LoVo (cell line): ENCODE results near the gene TIAL1.
"Not testable (repeated sequence)": the region's sequence is repeated elsewhere in the genome, so short reads cannot be mapped to it uniquely, and the experiment has no call there.

Source experiments
- DNase-seq: peaks from one replicate; pipeline ENCODE4 v3.0.0-alpha.2; 2016; ENCODE audit warnings: low spot score

TIAL1 gene

DNA sequence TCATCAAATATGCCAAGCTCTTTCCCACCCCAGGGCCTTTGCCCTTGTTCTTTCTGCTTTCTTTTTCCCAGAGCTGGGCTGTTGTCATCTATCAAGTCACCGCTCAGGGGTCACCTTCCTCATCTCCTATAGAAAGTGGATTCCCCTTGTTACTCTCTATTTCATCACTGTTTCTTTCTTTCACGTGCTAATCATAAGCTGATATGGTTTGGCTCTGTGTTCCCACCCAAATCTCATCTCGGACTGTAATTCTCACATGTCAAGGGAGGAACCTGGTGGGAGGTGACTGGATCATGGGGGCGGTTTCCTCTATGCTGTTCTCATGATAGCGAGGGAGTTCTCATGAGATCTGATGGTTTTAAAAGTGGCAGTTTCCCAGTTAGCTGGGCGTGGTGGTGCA is 17.0 kb upstream of the TIAL1 start:
- DNase-seq, result no peak

DNA sequence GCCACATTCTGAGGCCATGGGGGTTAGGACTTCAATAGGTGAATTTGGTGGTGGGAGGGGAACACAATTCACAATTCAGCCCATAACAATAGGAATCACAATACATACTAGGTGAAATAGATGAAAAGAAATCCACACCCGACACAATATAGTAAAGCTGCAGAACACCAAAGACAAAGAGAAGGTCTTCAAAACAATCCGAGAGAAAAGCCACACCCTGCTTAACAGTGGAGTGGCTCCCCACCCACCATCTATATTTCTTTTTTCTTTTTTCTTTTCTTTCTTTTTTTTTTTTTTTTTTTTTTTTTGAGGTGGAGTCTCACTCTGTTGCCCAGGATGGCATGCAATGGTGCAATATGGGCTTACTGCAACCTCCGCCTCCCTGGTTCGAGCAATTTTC is 14.7 kb upstream of the TIAL1 start:
- DNase-seq, result no peak

DNA sequence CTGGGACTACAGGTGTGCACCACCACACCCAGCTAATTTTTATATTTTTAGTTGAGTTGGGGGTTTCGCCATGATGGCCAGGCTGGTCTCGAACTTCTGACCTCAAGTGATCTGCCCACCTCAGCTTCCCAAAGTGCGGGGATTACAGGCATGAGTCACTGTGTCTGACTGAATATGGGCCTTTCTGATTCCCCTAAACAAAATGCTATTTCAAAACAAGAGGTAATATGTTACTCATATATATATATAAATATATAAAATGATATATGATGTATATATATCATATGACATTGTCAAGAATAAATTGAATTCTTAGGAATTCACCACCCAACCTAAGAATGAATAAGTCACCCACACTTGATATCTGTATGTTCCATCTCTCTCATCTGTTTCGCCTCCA is 12.8 kb upstream of the TIAL1 start:
- DNase-seq, result no peak

DNA sequence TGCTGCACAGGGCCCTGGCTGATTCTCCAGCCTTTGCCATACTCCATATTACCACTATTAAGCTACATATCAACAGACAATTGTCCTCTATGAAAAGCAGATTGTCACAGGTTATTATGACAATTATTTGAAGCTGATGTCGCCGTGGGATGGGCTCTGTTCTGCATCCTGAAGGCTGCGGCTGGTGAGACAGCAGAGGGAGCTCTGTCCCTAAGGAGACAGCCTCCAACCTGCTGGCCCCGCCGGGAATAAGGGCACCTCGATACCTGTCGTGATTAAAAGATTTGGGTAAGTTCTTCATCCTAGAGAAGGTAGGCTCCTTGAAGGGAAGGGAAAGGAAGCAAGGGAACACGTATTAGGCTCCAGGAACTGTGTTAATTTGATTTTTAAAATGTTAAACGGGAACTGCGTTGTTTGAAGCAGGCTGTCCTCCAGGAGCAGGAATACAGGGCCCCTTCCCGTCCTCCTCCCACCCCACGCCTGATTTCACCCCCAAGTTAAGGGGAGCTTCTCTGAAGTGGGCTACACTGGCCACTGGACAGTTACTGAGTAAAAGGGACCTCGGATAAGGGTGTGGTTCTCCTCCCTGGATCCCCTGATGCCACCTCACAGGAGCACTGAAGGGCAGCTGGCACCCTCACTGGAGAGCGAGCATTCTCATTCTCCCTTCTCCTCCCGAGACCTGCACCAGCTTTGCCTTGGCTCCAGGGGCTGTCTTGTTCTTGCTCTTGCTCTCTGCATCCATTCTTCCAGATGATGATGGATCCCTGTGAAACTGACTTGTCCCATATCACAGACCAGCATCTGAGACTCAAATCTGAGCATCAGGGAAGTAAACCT is 11.8 kb upstream of the TIAL1 start:
- DNase-seq, result peak; percentile 51

DNA sequence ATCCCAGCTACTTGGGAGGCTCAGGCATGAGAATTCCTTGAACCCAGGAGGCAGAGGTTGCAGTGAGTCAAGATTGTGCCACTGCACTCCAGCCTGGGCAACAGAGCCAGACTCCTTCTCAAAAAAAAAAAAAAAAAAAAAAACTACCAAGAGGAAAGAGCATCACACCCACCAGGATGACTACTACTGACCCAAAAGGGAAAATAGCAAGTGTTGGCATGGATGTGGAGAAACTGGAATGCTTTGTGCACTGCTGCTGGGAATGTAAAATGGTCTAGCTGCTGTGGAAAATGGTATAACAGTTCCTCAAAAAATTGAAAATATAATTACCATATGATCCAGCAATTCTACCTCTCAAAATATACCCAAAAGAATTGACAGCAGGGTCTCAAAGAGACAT is 7.7 kb upstream of the TIAL1 start:
- DNase-seq, result no peak

DNA sequence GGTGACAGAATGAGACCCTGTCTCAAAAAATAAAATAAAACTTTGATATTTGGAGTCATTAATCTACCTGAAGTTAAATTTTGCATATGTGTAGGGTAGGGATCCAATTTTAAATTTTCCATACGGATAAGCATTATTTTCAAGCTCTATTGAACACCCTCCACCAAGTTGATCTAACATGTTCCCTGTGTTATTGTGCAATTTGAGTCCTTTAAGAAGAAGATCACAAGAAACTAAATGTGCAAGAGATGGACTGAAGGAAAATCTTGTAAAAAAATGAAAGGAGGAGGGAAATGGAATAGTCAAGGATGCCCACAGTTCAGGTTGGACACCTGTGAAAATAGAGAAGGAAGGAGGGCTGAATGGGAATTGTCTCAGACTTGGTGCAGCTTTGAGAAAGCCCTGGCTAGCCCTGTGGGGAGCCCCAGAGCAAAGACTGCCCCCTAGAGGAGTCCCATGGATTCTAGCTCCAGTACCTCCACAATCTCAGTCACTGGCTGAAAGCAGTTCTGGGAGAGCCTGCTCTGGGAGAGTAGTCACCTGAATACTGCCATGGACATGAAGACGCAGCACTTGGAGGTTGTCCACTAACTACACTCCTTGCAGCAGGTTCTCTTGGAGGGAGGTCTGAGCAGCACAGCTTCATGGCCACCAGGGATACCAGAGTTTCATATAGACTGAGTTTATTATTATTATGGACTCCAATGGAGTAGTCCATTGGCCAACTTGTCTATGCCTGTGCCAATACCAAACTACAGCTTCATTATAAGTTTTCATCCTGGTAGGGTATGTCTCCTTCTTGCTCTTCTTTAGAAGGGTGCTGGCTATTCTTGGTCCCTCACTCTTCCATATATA is 5.7 kb upstream of the TIAL1 start:
- no peak for DNase-seq

DNA sequence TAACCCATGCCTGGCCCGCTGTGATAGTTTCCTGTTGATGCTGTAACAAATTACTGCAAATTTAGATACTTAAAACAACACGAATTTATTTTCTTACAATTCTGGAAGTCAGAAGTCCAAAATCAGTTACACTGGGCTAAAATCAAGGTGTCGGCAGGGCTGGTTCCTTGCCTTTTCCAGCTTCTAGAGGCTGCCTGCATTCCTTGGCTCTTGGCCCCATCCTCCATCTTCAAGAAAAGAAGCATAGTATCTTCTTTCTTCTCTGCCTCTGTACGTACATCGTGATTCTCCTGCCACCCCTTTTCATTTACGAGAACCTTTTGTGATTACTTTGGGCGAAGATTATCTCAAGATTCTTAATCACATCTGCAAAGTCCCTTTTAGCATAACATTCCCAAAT is 1.6 kb upstream of the TIAL1 start:
- no peak for DNase-seq

DNA sequence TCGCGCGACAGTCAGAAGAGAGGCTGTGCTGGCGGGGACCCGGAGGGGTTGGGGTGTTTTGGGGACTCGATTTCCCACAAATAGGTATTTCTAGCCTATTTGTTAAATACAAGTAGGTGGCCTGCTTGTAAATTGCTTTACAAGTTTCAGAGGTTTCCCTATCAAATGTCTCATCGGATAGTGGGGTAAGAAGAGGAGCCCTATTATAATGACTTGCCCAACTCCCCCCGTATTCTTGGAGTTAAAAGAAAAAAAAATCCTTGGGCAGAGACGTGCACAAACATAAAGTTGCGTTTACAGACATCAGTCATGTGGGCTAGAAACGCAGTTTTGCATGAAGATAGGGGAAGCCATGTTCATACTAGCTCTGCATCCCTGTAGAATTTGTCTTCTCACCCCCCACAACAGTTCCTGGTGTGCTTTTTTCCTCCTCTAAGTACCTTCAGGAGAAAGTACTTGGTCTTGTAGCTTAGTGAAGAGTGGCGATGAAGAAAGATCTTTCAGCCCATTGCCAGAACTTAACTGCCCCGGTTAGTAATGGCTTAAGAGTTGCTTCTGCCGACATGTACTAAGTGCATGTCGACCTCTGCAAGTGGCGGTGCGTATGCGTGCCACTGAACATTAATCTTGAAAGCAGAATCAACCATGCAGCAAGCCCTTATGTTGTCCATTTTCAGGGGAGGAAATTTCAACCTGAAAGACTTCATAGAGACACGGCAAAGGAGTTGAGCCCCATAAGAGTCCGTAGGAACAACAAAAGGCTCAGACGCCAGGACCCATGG is 832 bp upstream of the TIAL1 start:
- no peak for DNase-seq

DNA sequence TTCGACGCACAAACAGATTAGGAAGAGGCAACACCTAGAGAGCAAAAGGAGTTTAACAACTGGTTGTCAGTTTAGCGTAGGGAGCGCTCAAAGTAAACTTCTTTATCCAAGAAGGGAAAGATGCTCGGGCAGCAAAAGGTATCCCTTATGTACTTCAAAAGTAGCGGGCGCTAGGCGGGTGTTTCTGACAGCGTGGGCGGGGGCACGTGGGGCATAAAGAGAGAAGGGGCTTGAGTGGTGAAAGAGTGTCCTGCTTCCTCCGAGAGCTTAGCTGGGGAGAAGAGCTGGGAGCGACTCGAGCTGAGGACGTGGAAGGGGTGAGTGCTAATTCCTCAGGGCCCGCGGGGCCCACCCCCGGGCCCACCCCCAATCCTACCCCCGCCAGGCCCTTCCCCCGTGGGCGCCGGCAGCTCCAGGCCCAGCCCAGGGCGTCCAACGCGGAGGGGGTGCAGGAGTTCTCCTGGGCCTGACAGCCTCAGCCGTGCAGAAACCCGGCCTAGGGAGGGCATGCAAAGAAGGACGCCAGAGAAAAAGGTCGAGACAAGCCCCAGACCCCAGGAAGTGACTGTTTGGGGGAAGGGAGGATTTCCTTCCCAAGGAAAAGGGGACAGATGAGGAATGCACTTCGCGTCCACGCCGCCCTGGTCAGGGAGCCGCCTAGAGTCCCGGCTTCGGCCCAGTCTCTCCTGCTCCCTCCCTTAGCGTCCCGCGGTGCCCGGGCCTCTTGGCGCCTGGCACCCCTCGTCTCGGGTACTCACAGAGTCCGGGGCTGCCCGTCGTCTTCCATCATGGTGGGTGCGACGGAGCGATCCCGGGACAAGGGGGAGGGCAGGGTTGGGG is 868 bp downstream of the TIAL1 start:
- no peak for DNase-seq

DNA sequence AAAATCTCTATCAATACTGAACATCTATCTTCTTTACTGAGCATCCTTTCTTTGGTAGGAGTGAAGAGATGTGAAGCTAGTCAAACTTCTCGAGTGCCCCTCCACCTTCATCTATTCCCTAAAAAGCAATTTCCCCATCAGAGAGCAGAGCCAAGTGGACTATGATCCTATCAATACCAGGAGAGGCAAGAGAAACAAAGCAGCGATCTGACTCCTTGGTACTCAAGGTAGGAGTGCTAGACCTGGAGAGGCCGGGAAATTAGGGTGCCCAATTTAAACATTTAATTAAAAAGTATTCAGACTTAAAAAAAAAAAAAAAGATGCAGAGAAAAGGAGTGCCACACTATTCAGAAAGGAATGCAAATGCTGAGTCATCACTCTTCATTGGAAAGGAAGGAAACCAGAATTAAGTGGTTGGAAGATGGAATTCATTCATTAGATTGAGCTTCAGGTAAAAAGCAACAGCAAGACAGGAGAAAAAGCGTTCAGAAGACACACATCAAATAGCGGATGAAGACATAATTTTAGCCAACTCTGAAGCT is 1.6 kb downstream of the TIAL1 start:
- DNase-seq, result peak; percentile 20

DNA sequence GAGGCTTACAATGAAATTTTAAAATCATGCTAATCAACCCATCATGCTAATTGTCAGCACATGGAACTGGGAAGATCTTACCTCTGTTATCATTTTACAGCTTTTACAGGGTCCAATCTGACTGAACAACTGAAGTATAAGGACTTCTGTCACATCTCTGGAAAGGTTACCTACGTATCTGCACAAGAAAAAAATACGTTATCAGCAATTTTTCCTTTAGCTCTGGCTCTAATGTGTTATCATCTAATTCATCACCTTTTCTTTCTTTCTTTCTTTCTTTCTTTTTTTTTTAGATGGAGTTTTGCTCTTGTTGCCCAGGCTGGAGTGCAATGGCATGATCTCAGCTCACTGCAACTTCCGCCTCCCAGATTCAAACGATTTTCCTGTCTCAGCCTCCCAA is 8.7 kb downstream of the TIAL1 start:
- DNase-seq, result no peak

DNA sequence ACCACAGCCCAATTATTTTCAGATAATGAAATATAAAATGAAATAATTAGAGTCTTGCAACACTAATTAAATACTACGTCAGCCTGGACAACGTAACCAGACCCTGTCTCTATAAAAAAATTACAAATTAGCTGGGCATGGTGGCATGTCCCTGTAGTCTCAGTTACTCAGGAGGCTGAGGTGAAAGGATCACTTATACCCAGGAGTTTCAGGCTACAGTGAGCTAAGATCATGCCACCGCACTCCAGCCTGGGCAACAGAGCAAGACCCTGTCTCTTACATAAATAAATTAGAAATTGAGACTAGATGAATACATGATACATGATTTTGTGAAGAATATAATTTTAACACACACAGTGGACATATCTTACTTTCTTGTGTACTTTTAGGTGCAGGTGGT is 18.4 kb downstream of the TIAL1 start:
- DNase-seq, result no peak

DNA sequence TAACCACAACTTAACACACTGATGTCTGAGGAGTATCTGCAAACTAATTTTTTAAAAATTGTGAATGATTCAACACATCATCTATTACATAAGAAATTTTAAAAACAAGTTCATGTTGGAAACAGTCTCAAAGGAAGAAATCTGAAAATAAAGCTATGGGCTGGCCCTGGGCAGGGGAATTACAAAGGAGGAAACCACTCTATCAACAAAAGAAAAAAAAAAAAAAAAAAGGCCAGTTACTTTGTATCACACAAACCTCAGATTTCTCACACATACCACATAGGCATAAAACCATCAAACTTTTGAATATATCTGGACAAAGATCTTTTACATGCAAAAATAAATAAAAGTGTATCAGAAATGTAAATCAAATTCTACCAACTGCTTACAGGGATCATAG is 20.8 kb downstream of the TIAL1 start:
- no peak for DNase-seq

DNA sequence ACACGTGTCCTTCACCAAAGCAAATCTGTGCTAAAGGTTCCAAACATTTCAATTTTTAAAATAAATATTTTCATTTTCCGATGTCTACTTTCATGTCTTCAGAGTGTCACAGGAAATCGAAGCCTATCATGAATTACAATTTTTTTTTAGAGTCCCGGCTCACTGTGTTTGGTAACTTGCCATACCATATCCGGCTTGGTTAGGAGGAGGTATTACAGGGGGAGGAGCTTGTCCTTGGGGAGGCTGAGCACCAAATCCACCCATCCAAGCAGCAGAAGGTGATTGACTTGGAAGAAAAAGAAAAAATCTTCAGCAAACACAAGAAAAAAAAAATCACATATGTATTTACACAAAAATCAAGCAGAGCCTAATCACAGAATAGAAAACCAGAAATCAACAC is 21.3 kb downstream of the TIAL1 start:
- no peak for DNase-seq

DNA sequence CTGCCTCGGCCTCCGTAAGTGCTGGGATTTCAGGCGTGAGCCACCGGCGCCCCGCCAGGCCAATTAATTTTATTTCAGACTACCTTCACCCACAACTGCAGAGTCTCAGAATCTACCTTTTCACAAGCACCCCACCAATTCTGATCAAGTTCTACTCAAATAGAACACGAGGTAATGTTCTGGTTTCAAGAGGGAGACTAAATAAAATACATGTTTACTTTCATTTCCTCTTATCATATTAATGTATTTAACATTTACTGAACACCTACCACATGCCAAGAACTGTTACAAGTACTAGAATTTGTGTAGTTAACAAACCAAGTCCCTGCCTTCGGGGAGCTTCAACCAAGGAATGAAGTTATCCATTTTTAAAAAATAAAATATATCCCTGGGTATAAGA is 28.8 kb downstream of the TIAL1 start:
- DNase-seq, result no peak

DNA sequence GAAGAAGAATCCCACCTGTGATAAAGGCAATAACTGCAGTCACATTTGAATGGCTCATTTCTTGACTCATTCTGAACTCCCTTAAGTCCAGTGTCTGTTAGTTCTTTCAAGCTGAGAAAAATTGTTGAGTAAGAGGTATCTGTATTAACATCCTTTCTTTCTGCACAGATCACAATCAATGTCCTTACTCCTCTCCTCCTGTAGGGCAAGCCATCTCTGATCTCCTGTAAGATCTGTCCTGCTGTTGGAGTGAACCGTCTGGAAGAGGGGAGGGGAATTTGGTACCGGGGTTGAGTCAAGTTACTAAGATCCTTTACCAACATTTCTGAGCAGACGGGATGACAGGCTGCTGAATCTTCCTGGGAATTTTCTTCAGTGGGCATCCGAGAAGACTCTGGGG is 34.7 kb downstream of the TIAL1 start:
- no peak for DNase-seq

DNA sequence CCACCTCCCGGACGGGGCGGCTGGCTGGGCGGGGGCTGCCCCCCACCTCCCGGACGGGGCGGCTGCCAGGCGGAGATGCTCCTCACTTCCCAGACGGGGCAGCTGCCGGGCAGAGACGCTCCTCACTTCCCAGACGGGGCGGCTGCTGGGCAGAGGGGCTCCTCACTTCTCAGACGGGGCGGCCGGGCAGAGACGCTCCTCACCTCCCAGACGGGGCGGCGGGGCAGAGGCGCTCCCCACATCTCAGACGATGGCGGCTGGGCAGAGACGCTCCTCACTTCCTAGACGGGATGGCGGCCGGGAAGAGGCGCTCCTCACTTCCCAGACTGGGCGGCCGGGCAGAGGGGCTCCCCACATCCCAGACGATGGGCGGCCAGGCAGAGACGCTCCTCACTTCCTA is 37.3 kb downstream of the TIAL1 start:
- DNase-seq, result not testable (repeated sequence)

DNA sequence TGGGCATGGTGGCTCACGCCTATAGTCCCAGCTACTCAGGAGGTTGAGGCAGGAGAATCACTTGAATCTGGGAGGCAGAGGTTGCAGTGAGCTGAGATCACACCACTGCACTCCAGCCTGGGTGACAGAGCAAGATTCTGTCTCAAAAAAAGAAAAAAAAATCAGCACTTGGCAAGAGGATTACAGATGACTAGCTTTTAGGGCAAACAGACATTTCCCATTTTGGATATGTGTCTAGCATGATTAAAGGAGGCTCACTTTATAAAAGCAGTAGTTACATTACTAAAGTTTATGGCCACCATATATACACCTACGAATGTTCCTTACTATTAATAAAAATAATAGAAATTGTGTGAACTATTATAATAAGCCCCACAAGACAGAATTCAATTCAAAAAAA is 40.7 kb downstream of the TIAL1 start:
- DNase-seq, result not testable (repeated sequence)

DNA sequence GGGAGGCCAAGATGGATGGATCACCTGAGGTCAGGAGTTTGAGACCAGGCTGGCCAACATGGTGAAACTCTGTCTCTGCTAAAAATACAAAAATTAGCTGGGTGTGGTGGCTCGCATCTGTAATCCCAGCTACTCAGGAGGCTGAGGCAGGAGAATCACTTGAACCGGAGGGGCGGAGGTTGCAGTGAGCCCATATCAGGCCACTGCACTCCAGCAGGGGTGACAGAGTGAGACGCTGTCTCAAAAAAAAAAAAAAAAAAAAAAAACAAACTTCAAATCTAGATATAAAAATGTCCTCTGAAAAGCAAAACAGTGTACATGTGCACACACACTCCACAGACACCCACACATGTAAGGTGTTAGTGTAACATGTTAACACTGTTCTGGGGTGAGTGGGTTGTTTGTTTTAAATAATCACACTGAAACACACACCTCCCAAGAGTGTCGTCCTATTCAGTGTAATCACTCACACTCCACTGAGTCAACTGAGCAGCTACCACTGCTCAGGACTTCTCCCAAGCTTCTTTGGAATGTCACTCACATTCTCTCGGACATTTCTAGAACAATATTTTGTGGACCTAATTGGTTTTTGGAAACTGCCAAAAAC is 41.5 kb downstream of the TIAL1 start:
- no peak for DNase-seq

DNA sequence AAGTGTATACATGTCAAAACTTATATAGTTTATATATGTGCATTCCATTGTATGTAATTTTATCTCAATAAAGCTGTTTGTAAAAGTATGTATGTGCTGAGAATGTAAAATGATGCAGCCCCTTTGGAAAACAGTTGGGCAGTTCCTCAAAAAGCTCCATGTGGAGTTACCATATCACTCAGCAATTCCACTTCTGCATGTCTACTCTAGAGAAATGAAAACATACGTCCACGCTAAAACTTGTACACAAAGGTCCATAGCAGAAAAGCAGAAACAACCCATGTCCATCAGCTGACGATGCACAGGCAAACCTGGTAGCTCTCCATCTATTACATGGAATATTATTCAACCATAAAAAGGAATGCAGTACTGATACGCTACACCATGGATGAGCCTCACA is 45.9 kb downstream of the TIAL1 start:
- DNase-seq, result no peak
